A549 (cell line): ENCODE data around the gene NAA38. TPM values are rescaled to one million over a fixed set of nuclear protein-coding genes. Genes with fewer than 3 reads are reported as not detected.

Experiments
- ATAC-seq, 2 experiments: fragments of 200-7000 bp in 1 of 2; fragments of >200 bp in 1 of 2; cut with Nextera tagmentation in 1 of 2; cut with Tn5 transposase in 1 of 2; 3 replicates each; pipeline versions ENCODE4 v1.8.0 to v1.9.1; 2018 to 2020; ENCODE audit warnings: mild to moderate bottlenecking in 1 of 2, moderate library complexity in 1 of 2
- CTCF ChIA-PET: fragments of 300-600 bp; sonication (Branson Sonifier 250); formaldehyde crosslinking; extraction: SDS; loops from one replicate; lab custom pipeline; 2021; ENCODE audit warnings: antibody characterized with exemption, inconsistent platforms; lab: Yijun Ruan, JAX
- POLR2A ChIA-PET: fragments of 350-600 bp; formaldehyde crosslinking; extraction: SDS; loops from one replicate; lab custom pipeline; 2021; ENCODE audit warnings: antibody characterized with exemption, inconsistent platforms; lab: Yijun Ruan, JAX
- DNase-seq, 2 experiments: peaks; one replicate each; pipeline versions ENCODE4 v3.0.0 to v3.0.0-alpha.2; 2011 to 2016; ENCODE audit warnings: low read depth in 1 of 2, low spot score in 1 of 2
- FAIRE-seq: peaks from 2 replicates; lab custom pipeline; 2011; peaks lifted over from hg19 to GRCh38; lab: Jason Lieb, UNC
- H3K27ac ChIP-seq, 2 experiments: fragments of >200 bp; sonication (Bioruptor Twin); formaldehyde crosslinking; 3 replicates each; pipeline ENCODE4 v1.5.1; 2016 to 2017
- H3K4me1 ChIP-seq: fragments of >200 bp; sonication (Bioruptor Twin); formaldehyde crosslinking; 3 replicates; pipeline ENCODE4 v1.6.1; 2016
- H3K4me2 ChIP-seq: fragments of >200 bp; sonication (Bioruptor Twin); formaldehyde crosslinking; 3 replicates; pipeline ENCODE4 v1.6.1; 2016
- H3K4me3 ChIP-seq: fragments of >200 bp; sonication (Bioruptor Twin); formaldehyde crosslinking; 3 replicates; pipeline ENCODE4 v1.5.1; 2016
- H3K9me3 ChIP-seq: fragments of >200 bp; sonication (Bioruptor Twin); formaldehyde crosslinking; 3 replicates; pipeline ENCODE4 v1.6.1; 2016
- ATOH8 ChIP-seq: fragments of 250-450 bp; sonication (Bioruptor Pico); IDR thresholded peaks from 2 replicates; pipeline ENCODE4 v1.5.0; 2020; ENCODE audit warnings: low read depth, mild to moderate bottlenecking, moderate library complexity
- BCL3 ChIP-seq: fragments of >200 bp; sonication (Bioruptor Twin); formaldehyde crosslinking; IDR thresholded peaks from 3 replicates; pipeline ENCODE4 v1.6.1; 2016
- CEBPB ChIP-seq, 2 experiments: fragments of >200 bp in 1 of 2; sonication (Bioruptor Twin) in 1 of 2; formaldehyde crosslinking in 1 of 2; IDR thresholded peaks; 2 replicates each; pipeline ENCODE4 v1.6.1; 2012 to 2016
- CHD2 ChIP-seq: fragments of 150-350 bp; IDR thresholded peaks from 2 replicates; pipeline ENCODE4 v1.6.1; 2014; ENCODE audit warnings: low read length; ENCODE audit not compliant: partially characterized antibody
- CHD4 ChIP-seq: fragments of 200-600 bp; sonication (generic); IDR thresholded peaks from 2 replicates; pipeline ENCODE4 v1.6.1; 2016; ENCODE audit warnings: antibody characterized with exemption, mild to moderate bottlenecking, borderline replicate concordance
- E2F6 ChIP-seq: IDR thresholded peaks from 2 replicates; pipeline ENCODE4 v1.6.1; 2012; ENCODE audit warnings: low read depth, borderline replicate concordance
- ELK1 ChIP-seq: fragments of 150-350 bp; IDR thresholded peaks from 2 replicates; pipeline ENCODE4 v1.6.1; 2014; ENCODE audit warnings: low read depth, mild to moderate bottlenecking, low read length
- ESRRA ChIP-seq: fragments of 150-350 bp; IDR thresholded peaks from 2 replicates; pipeline ENCODE4 v1.6.1; 2014; ENCODE audit warnings: mild to moderate bottlenecking, low read length, borderline replicate concordance
- FOSB ChIP-seq: fragments of 250-450 bp; sonication (Bioruptor Pico); IDR thresholded peaks from 2 replicates; pipeline ENCODE4 v1.5.0; 2020; ENCODE audit warnings: mild to moderate bottlenecking, moderate library complexity
- FOSL2 ChIP-seq, 2 experiments: fragments of 450-650 bp in 1 of 2; fragments of >200 bp in 1 of 2; sonication (Bioruptor Twin) in 1 of 2; formaldehyde crosslinking; IDR thresholded peaks; 2 replicates each; pipeline versions ENCODE4 v1.5.0 to v1.6.1; 2016 to 2020; ENCODE audit warnings: mild to moderate bottlenecking in 1 of 2, moderate library complexity in 1 of 2
- FOXS1 ChIP-seq: fragments of 250-450 bp; sonication (Bioruptor Pico); IDR thresholded peaks from 2 replicates; pipeline ENCODE4 v1.5.0; 2020; ENCODE audit warnings: mild to moderate bottlenecking, moderate library complexity
- GATA3 ChIP-seq: IDR thresholded peaks from 2 replicates; pipeline ENCODE4 v1.6.1; 2012; ENCODE audit warnings: borderline replicate concordance
- HEYL ChIP-seq: fragments of 250-450 bp; sonication (Bioruptor Pico); IDR thresholded peaks from 2 replicates; pipeline ENCODE4 v1.8.0; 2021; ENCODE audit warnings: mild to moderate bottlenecking, moderate library complexity
- HOXA7 ChIP-seq: fragments of 250-450 bp; sonication (Bioruptor Pico); IDR thresholded peaks from 2 replicates; pipeline ENCODE4 v1.5.0; 2020; ENCODE audit warnings: mild to moderate bottlenecking, moderate library complexity
- HOXB5 ChIP-seq: fragments of 250-450 bp; sonication (Bioruptor Pico); IDR thresholded peaks from 2 replicates; pipeline ENCODE4 v1.5.0; 2020; ENCODE audit warnings: mild to moderate bottlenecking, moderate library complexity
- JUNB ChIP-seq: fragments of >200 bp; sonication (Bioruptor Twin); formaldehyde crosslinking; IDR thresholded peaks from 2 replicates; pipeline ENCODE4 v1.6.1; 2016
- KDM1A ChIP-seq: fragments of 200-600 bp; sonication (generic); IDR thresholded peaks from 2 replicates; pipeline ENCODE4 v1.6.1; 2016; ENCODE audit warnings: low read depth, mild to moderate bottlenecking
- MAZ ChIP-seq: fragments of 150-350 bp; IDR thresholded peaks from 2 replicates; pipeline ENCODE4 v1.6.1; 2014; ENCODE audit warnings: antibody characterized with exemption, low read depth, low read length, borderline replicate concordance
- MYC ChIP-seq: IDR thresholded peaks from 2 replicates; pipeline ENCODE4 v1.6.1; 2012; ENCODE audit warnings: mild to moderate bottlenecking, inconsistent platforms, low read length, improper control_type of control experiment, borderline replicate concordance
- PHF8 ChIP-seq: fragments of 200-600 bp; sonication (generic); IDR thresholded peaks from 2 replicates; pipeline ENCODE4 v1.6.1; 2016; ENCODE audit warnings: low read depth, mild to moderate bottlenecking, antibody characterized with exemption, moderate library complexity, borderline replicate concordance
- POLR2AphosphoS2 ChIP-seq: conservative IDR thresholded peaks from 2 replicates; pipeline ENCODE4 v1.6.1; 2012; ENCODE audit warnings: low read length, improper control_type of control experiment, inconsistent platforms
- RAD21 ChIP-seq, 2 experiments: fragments of >200 bp in 1 of 2; sonication (Bioruptor Twin) in 1 of 2; formaldehyde crosslinking in 1 of 2; IDR thresholded peaks in 1 of 2; conservative IDR thresholded peaks in 1 of 2; 2 replicates in 1 of 2; 3 replicates in 1 of 2; pipeline ENCODE4 v1.6.1; 2012 to 2018; ENCODE audit warnings: inconsistent platforms in 1 of 2
- RARB ChIP-seq: fragments of 250-450 bp; sonication (Bioruptor Pico); IDR thresholded peaks from 2 replicates; pipeline ENCODE4 v1.8.0; 2021; ENCODE audit warnings: mild to moderate bottlenecking, moderate library complexity
- RCOR1 ChIP-seq: fragments of 150-350 bp; IDR thresholded peaks from 2 replicates; pipeline ENCODE4 v1.6.1; 2014; ENCODE audit warnings: antibody characterized with exemption, low read length, low read depth
- RFX5 ChIP-seq: fragments of 450-650 bp; IDR thresholded peaks from 2 replicates; pipeline ENCODE4 v1.7.1; 2014; ENCODE audit warnings: antibody characterized with exemption, mild to moderate bottlenecking, moderate library complexity
- RNF2 ChIP-seq: fragments of 200-600 bp; sonication (generic); IDR thresholded peaks from 2 replicates; pipeline ENCODE4 v1.6.1; 2016; ENCODE audit warnings: low read depth, mild to moderate bottlenecking, antibody characterized with exemption, moderate library complexity, borderline replicate concordance
- SREBF2 ChIP-seq: fragments of 450-650 bp; IDR thresholded peaks from 2 replicates; pipeline ENCODE4 v1.6.1; 2014; ENCODE audit warnings: mild to moderate bottlenecking, moderate library complexity
- TP53 ChIP-seq: fragments of 250-450 bp; sonication (Bioruptor Pico); IDR thresholded peaks from 2 replicates; pipeline ENCODE4 v1.5.0; 2021; ENCODE audit warnings: mild to moderate bottlenecking, moderate library complexity
- ZC3H11A ChIP-seq: fragments of 450-650 bp; IDR thresholded peaks from 2 replicates; pipeline ENCODE4 v1.6.1; 2014; ENCODE audit warnings: antibody characterized with exemption, mild to moderate bottlenecking
- ZFP36 ChIP-seq: fragments of 450-650 bp; IDR thresholded peaks from 2 replicates; pipeline ENCODE4 v1.6.1; 2014; ENCODE audit warnings: borderline replicate concordance; ENCODE audit not compliant: partially characterized antibody
- ZSCAN20 ChIP-seq: fragments of 250-450 bp; sonication (Bioruptor Pico); IDR thresholded peaks from 2 replicates; pipeline ENCODE4 v1.8.0; 2022; ENCODE audit warnings: mild to moderate bottlenecking, moderate library complexity
- WGBS: methylation state at CpG from one replicate; pipeline ENCODE4 v1.1.6; 2017; ENCODE audit errors: missing lambda C conversion rate; 5-methylcytosine and 5-hydroxymethylcytosine counted together
- polyA plus RNA-seq, 4 experiments: library from polyadenylated mRNA; depleted of rRNA in 3 of 4; stranded (reverse); fragments of >200 nt; fragmentation: RNase III in 1 of 4; extraction: RNeasy Plus Mini Kit Qiagen cat#74134 plus additional on column Dnase treatment in 1 of 4; gene quantifications; 2 replicates in 3 of 4; 3 replicates in 1 of 4; pipeline ENCODE4 v1.2.3, GENCODE V29; 2011 to 2017

Gene NAA38
- polyA plus RNA-seq, 2 of the 4 experiments (the other 2 are of a cell fraction): 102 to 287 TPM

- Histone ChIP-seq H3K4me3 (no peak overlapping the region), H3K4me1 (peaks cover 8% of the 10 kb centered on the region), H3K9me3 (no peaks in the 10 kb centered on the region), H3K4me2 (no peak overlapping the region)
- POLR2A ChIA-PET: no interaction called here
- 90% methylated on average over 9 of the region's 9 CpGs for WGBS
- no peak for FAIRE-seq
- CTCF ChIA-PET: interaction anchor here (0.8 to 15.1 kb wide), 7 partner anchors 17 to 163 kb away, joined by 3 to 339 read pairs (median 5); no protein-coding TSS in a partner anchor
- DNase-seq: no peak
- no peak for TF ChIP-seq PHF8
- no peak for TF ChIP-seq MAZ
- no peak for TF ChIP-seq ESRRA
- no peak for TF ChIP-seq CHD4
- TF ChIP-seq HOXA7 (CRISPR knock-in tag): no peak
- TF ChIP-seq TP53 (CRISPR knock-in tag): no peak
- no peak for TF ChIP-seq RAD21 (conservative IDR thresholded peaks at IDR 0.05 in 1 of 2, IDR thresholded peaks at IDR 0.05 in 1 of 2)
- no peak for TF ChIP-seq HOXB5 (CRISPR knock-in tag)
- TF ChIP-seq FOXS1: no peak
- TF ChIP-seq ATOH8 (CRISPR knock-in tag): no peak
- TF ChIP-seq RARB (CRISPR knock-in tag): no peak
- TF ChIP-seq RCOR1: no peak
- no peak for TF ChIP-seq ZSCAN20
- TF ChIP-seq FOSB (CRISPR knock-in tag): no peak
- TF ChIP-seq GATA3: no peak
- TF ChIP-seq FOSL2 (IDR thresholded peaks at IDR 0.05): no peak
- TF ChIP-seq FOSL2 (CRISPR knock-in tag; IDR thresholded peaks at IDR 0.05): no peak
- no peak for TF ChIP-seq CHD2
- no peak for TF ChIP-seq MYC
- TF ChIP-seq ELK1: no peak
- no peak for TF ChIP-seq JUNB
- TF ChIP-seq, all 56 proteins: peak for 0
- H3K27ac ChIP-seq: no peak overlapping the region
- no peak for ATAC-seq
Observed at GRCh38 chr17:7894226-7894625, 36.9 kb upstream of the NAA38 start.

- WGBS: 89% methylated on average over 13 of the region's 15 CpGs
- Histone ChIP-seq H3K27ac (no peak overlapping the region), H3K4me3 (no peak overlapping the region), H3K4me1 (peaks cover 17% of the 10 kb centered on the region), H3K9me3 (no peaks in the 10 kb centered on the region), H3K4me2 (no peak overlapping the region)
- CTCF ChIA-PET: interaction anchor here (1.1 to 2.2 kb wide), 4 partner anchors 20 to 97 kb away, joined by 3 to 5 read pairs (median 5); no protein-coding TSS in a partner anchor
- no peak for FAIRE-seq
- POLR2A ChIA-PET: no interaction called here
- TF ChIP-seq POLR2AphosphoS2 (no peak), CHD4 (no peak), ATOH8 (CRISPR knock-in tag) (no peak), ELK1 (no peak), HEYL (CRISPR knock-in tag) (no peak), ZFP36 (no peak), KDM1A (no peak), E2F6 (no peak), CHD2 (no peak), RFX5 (no peak), FOXS1 (no peak), RNF2 (no peak), SREBF2 (no peak), BCL3 (no peak), ZSCAN20 (no peak), ZC3H11A (no peak), CEBPB (IDR thresholded peaks at IDR 0.05) (no peak), MYC (no peak)
- no peak for ATAC-seq
- DNase-seq: no peak
Observed at GRCh38 chr17:7893187-7893880, 36.0 kb upstream of the NAA38 start.
